DMS153 (cell line): ENCODE measurements around the gene SIGLEC5.
A peak's percentile ranks its signal among the peaks of the same experiment; 100 is the strongest.

Source experiments
- DNase-seq: peaks from one replicate; lab custom pipeline; 2025; lab: John Stamatoyannopoulos, UW

Gene SIGLEC5

GRCh38 chr19:51628153-51628939 lies 1.9 kb downstream of the SIGLEC5 start:
- no peak for DNase-seq

- DNase-seq, result no peak
These were observed 2.6 kb downstream of the SIGLEC5 start for GRCh38 chr19:51627491-51628138.

GRCh38 chr19:51626675-51627074 lies 3.5 kb downstream of the SIGLEC5 start:
- no peak for DNase-seq

- DNase-seq, result no peak
These were observed 9.0 kb downstream of the SIGLEC5 start for GRCh38 chr19:51621178-51621577.

- no peak for DNase-seq
These were observed 14.2 kb downstream of the SIGLEC5 start for GRCh38 chr19:51615991-51616390.

GRCh38 chr19:51614789-51615188 lies 15.4 kb downstream of the SIGLEC5 start:
- no peak for DNase-seq

- no peak for DNase-seq
These were observed 19.6 kb downstream of the SIGLEC5 start for GRCh38 chr19:51610576-51610975.

- no peak for DNase-seq
These were observed 22.2 kb downstream of the SIGLEC5 start for GRCh38 chr19:51607920-51608562.

- no peak for DNase-seq
These were observed 23.1 kb downstream of the SIGLEC5 start for GRCh38 chr19:51607077-51607476.

- no peak for DNase-seq
These were observed 27.9 kb downstream of the SIGLEC5 start for GRCh38 chr19:51602189-51602854.

- DNase-seq, result no peak
These were observed 29.1 kb downstream of the SIGLEC5 start for GRCh38 chr19:51600940-51601580.

GRCh38 chr19:51599084-51599483 lies 31.1 kb downstream of the SIGLEC5 start:
- DNase-seq, result no peak

- DNase-seq, result no peak
These were observed 31.9 kb downstream of the SIGLEC5 start for GRCh38 chr19:51598159-51598915.

- no peak for DNase-seq
These were observed 34.7 kb downstream of the SIGLEC5 start for GRCh38 chr19:51595190-51596175.

- no peak for DNase-seq
These were observed 35.5 kb downstream of the SIGLEC5 start for GRCh38 chr19:51594774-51595109.

GRCh38 chr19:51593969-51594773 lies 36.0 kb downstream of the SIGLEC5 start:
- peak; percentile 94 for DNase-seq

GRCh38 chr19:51593138-51593890 lies 36.9 kb downstream of the SIGLEC5 start:
- DNase-seq, result no peak

- no peak for DNase-seq
These were observed 37.7 kb downstream of the SIGLEC5 start for GRCh38 chr19:51592521-51592920.

GRCh38 chr19:51590441-51590840 lies 39.8 kb downstream of the SIGLEC5 start:
- DNase-seq, result no peak
